Osteocyte (in vitro differentiated cells): ENCODE data around the gene TRPM3. TPM values are rescaled to one million over a fixed set of nuclear protein-coding genes. Genes with fewer than 3 reads are reported as not detected.

Experiments used
- DNase-seq: peaks from one replicate; pipeline ENCODE4 v3.0.0; 2021; ENCODE audit warnings: mixed read lengths; ENCODE audit not compliant: unreplicated experiment; ENCODE audit errors: extremely low spot score
- H3K27ac Mint-ChIP-seq: one replicate; pipeline ENCODE4 v1.8.0; 2021; ENCODE audit warnings: mild to moderate bottlenecking, mixed read lengths; ENCODE audit not compliant: unreplicated experiment
- H3K27me3 Mint-ChIP-seq: one replicate; pipeline ENCODE4 v1.8.0; 2021; ENCODE audit warnings: mixed read lengths; ENCODE audit not compliant: unreplicated experiment
- H3K36me3 Mint-ChIP-seq: one replicate; pipeline ENCODE4 v1.8.0; 2021; ENCODE audit warnings: mixed read lengths; ENCODE audit not compliant: unreplicated experiment
- H3K4me1 Mint-ChIP-seq: one replicate; pipeline ENCODE4 v1.8.0; 2021; ENCODE audit warnings: mixed read lengths; ENCODE audit not compliant: unreplicated experiment
- H3K4me3 Mint-ChIP-seq: one replicate; pipeline ENCODE4 v1.8.0; 2021; ENCODE audit warnings: mild to moderate bottlenecking, moderate library complexity, mixed read lengths; ENCODE audit not compliant: unreplicated experiment
- H3K9me3 Mint-ChIP-seq: one replicate; pipeline ENCODE4 v1.8.0; 2021; ENCODE audit warnings: mixed read lengths; ENCODE audit not compliant: unreplicated experiment
- CTCF ChIP-seq: fragments of 200-600 bp; sonication (generic); IDR thresholded peaks from 2 replicates; pipeline ENCODE4 v1.5.0; 2021; ENCODE audit warnings: antibody characterized with exemption, mild to moderate bottlenecking, moderate library complexity
- total RNA-seq: library from RNA; stranded (reverse); gene quantifications from 2 replicates; pipeline ENCODE4 v1.2.1, GENCODE V29; 2021

The TRPM3 gene
- total RNA-seq, 1 donor from 2014 or later = 0.05 TPM

- Mint-ChIP-seq H3K27me3 (peaks cover 2% of the 10 kb centered on the region), H3K4me1 (peaks cover 7% of the 10 kb centered on the region), H3K36me3 (no peaks in the 10 kb centered on the region), H3K4me3 (no peak overlapping the region), H3K27ac (no peak overlapping the region), H3K9me3 (peaks cover 4% of the 10 kb centered on the region)
- no peak for DNase-seq
- TF ChIP-seq CTCF = no peak
Measured at GRCh38 chr9:70917277-70917676, 204.1 kb downstream of the TRPM3 start.

GRCh38 chr9:70911791-70912190, 209.6 kb downstream of the TRPM3 start:
- peaks cover 4% of the 10 kb centered on the region for H3K27me3 Mint-ChIP-seq
- TF ChIP-seq CTCF = no peak
- DNase-seq = no peak
- H3K4me1 Mint-ChIP-seq = no peaks in the 10 kb centered on the region
- no peaks in the 10 kb centered on the region for H3K36me3 Mint-ChIP-seq
- H3K27ac Mint-ChIP-seq = no peak overlapping the region
- H3K9me3 Mint-ChIP-seq = no peaks in the 10 kb centered on the region
- H3K4me3 Mint-ChIP-seq = no peak overlapping the region

DNA sequence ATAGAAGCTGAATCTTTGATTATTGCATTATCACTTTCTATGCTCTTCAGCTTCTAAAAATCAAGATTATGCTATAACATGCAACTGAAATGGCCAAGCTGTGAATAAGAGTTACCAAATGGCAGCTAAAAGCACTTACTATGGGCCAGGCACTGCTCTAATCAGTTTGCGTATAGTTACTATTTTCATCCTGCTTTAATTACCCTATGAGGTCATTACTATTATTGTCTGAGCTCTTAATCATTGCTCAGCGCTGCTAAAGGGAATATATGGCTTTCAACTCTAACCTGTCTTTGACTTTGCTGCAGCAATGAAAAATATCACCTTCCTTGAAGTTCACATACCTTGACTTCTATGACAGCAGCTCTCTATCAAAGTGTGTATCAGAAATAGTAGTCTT, 210.8 kb downstream of the TRPM3 start:
- Mint-ChIP-seq H3K4me1 (no peaks in the 10 kb centered on the region), H3K27ac (no peak overlapping the region), H3K36me3 (no peaks in the 10 kb centered on the region), H3K27me3 (peaks cover 4% of the 10 kb centered on the region), H3K4me3 (no peak overlapping the region), H3K9me3 (no peaks in the 10 kb centered on the region)
- DNase-seq = no peak
- no peak for TF ChIP-seq CTCF

DNA sequence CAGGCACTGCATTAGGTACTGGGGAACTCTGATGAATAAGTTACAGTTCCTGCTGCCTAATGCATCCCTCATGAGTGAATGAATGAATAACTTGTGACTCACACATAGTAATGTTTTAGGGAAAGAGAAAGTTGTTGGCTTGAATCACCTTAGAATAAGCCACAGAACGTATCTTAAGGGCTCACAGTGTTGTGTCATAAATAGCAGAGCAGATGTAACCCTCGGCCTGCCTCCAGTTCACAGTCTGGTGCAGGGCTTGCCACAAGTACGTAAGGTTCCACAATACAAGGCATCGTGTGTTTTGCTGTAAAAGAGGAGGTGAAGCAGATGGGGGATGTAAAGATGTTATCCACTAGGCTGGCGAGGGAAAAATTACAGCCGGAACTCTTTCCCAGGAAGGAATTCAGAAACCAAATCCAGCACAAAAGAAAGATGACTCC, 218.7 kb downstream of the TRPM3 start:
- peaks cover 13% of the 10 kb centered on the region for H3K4me1 Mint-ChIP-seq
- H3K9me3 Mint-ChIP-seq = no peaks in the 10 kb centered on the region
- DNase-seq = no peak
- H3K27ac Mint-ChIP-seq = peak overlapping the region; percentile 20
- H3K4me3 Mint-ChIP-seq = no peak overlapping the region
- peaks cover 3% of the 10 kb centered on the region for H3K27me3 Mint-ChIP-seq
- H3K36me3 Mint-ChIP-seq = no peaks in the 10 kb centered on the region
- no peak for TF ChIP-seq CTCF

GRCh38 chr9:70902171-70902570, 219.2 kb downstream of the TRPM3 start:
- TF ChIP-seq CTCF = no peak
- H3K9me3 Mint-ChIP-seq = no peaks in the 10 kb centered on the region
- peaks cover 3% of the 10 kb centered on the region for H3K27me3 Mint-ChIP-seq
- no peak for DNase-seq
- no peak overlapping the region for H3K27ac Mint-ChIP-seq
- peaks cover 13% of the 10 kb centered on the region for H3K4me1 Mint-ChIP-seq
- no peak overlapping the region for H3K4me3 Mint-ChIP-seq
- H3K36me3 Mint-ChIP-seq = no peaks in the 10 kb centered on the region
